Measurements from ENCODE around the gene CCDC136. TPM values are rescaled to one million over a fixed set of nuclear protein-coding genes. Genes with fewer than 3 reads are reported as not detected.
A peak's percentile ranks its signal among the peaks of the same experiment; 100 is the strongest.

The CCDC136 gene
- total RNA-seq, 2 experiments from 2014 or later = 11.7 to 33.5 TPM

DNA sequence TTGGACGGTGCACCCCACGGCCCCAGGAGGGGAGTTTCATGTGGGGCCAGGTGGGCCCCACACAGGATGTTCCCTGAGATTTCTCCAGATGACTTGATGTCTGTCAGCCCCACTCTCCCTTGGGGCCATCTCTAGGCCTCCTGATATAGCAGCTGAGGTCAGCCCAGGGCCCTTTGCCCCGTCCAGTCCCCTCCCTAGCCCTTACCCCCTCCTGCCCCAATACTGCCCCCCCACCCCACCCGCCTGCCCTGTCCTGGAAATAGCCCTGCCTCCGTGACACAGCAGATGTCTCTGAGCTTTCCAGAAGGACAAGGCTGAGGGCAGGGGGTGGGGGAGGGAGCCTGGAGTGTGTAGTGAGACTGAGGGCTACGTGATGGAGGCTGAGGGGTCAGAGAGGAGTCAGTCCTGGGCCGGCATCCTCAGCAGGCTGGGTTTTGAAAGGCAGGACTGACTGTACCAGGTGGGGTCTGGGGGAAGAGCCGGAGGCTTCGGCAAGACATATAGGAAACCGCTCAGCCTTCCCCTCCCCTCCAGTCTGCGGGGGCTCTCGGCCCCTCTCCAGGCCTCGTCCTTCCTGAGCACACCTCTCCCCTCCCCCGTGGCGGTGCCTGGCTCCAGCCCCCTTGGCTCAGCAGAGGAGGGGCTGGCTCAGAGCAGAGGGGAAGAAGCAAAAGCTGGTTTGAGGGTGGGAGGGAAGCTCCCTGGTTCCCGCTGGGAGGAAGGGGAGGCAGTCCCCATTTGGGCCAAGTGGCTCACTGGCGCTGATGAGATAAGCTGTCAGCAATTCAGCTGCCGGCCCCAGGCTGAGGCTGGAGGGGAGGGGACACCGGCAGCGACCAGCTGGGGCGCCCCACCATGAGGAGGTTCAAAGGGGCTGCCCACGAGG is 40.5 kb downstream of the CCDC136 start:
- H3K27ac ChIP-seq (ENCODE audit: low read depth, low read length, poor library complexity, severe bottlenecking) = no peak overlapping the region
- peaks cover 14% of the 10 kb centered on the region for H3K4me1 ChIP-seq (ENCODE audit: insufficient read depth, low read length, poor library complexity, severe bottlenecking)
- peak overlapping the region; percentile 33 for H3K4me2 ChIP-seq (ENCODE audit: low read length)
- H3K4me3 ChIP-seq (ENCODE audit: low read depth, low read length, poor library complexity, severe bottlenecking) = no peak overlapping the region
- no TSS peak for BruUV-seq (replicated peaks)
- no peaks in the 10 kb centered on the region for H3K9me2 ChIP-seq (ENCODE audit: insufficient read depth, low read length)
- intact Hi-C loops (cut with micrococcal nuclease; ENCODE audit: unreplicated experiment) = no loop called here
- peak; percentile 7 for DNase-seq (ENCODE audit: low spot score)
- H3K79me2 ChIP-seq (ENCODE audit: insufficient read depth, low read depth, low read length) = no peaks in the 10 kb centered on the region
- H3K36me3 ChIP-seq (ENCODE audit: insufficient read depth, low read length) = no peaks in the 10 kb centered on the region
- ChIA-PET POLR2A (interaction anchor here (0.5 to 1.2 kb wide), 3 partner anchors 40 to 310 kb away, joined by 3 to 4 read pairs (median 3); no protein-coding TSS in a partner anchor), CTCF (ENCODE audit: unreplicated experiment) (interaction anchor here (0.6 kb wide), 2 partner anchors 13 to 195 kb away, joined by 3 to 7 read pairs; no protein-coding TSS in a partner anchor)
- H3K9me3 ChIP-seq (ENCODE audit: low read length) = no peaks in the 10 kb centered on the region
- TF ChIP-seq, protein P1, sequence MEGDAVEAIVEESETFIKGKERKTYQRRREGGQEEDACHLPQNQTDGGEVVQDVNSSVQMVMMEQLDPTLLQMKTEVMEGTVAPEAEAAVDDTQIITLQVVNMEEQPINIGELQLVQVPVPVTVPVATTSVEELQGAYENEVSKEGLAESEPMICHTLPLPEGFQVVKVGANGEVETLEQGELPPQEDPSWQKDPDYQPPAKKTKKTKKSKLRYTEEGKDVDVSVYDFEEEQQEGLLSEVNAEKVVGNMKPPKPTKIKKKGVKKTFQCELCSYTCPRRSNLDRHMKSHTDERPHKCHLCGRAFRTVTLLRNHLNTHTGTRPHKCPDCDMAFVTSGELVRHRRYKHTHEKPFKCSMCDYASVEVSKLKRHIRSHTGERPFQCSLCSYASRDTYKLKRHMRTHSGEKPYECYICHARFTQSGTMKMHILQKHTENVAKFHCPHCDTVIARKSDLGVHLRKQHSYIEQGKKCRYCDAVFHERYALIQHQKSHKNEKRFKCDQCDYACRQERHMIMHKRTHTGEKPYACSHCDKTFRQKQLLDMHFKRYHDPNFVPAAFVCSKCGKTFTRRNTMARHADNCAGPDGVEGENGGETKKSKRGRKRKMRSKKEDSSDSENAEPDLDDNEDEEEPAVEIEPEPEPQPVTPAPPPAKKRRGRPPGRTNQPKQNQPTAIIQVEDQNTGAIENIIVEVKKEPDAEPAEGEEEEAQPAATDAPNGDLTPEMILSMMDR (conservative IDR thresholded peaks at IDR 0.05; ENCODE audit: low read length) = no peak
- H4K20me1 ChIP-seq (ENCODE audit: insufficient read depth, low read length) = no peaks in the 10 kb centered on the region
- no peak overlapping the region for H2AFZ ChIP-seq (ENCODE audit: low read length)

- intact Hi-C loops (cut with micrococcal nuclease; ENCODE audit: unreplicated experiment) = no loop called here
- ChIA-PET CTCF (ENCODE audit: unreplicated experiment) (no interaction called here), POLR2A (interaction anchor here (0.6 to 1.2 kb wide), 2 partner anchors 174 to 249 kb away, joined by 3 to 8 read pairs; no protein-coding TSS in a partner anchor)
- no peaks in the 10 kb centered on the region for H3K79me2 ChIP-seq (ENCODE audit: insufficient read depth, low read depth, low read length)
- H3K9me3 ChIP-seq (ENCODE audit: low read length) = no peaks in the 10 kb centered on the region
- H3K4me2 ChIP-seq (ENCODE audit: low read length) = no peak overlapping the region
- DNase-seq (ENCODE audit: low spot score) = no peak
- peaks cover 14% of the 10 kb centered on the region for H3K4me1 ChIP-seq (ENCODE audit: insufficient read depth, low read length, poor library complexity, severe bottlenecking)
- no peaks in the 10 kb centered on the region for H3K36me3 ChIP-seq (ENCODE audit: insufficient read depth, low read length)
- H3K4me3 ChIP-seq (ENCODE audit: low read depth, low read length, poor library complexity, severe bottlenecking) = no peak overlapping the region
- H2AFZ ChIP-seq (ENCODE audit: low read length) = no peak overlapping the region
- no TSS peak for BruUV-seq (replicated peaks)
- TF ChIP-seq, protein P1 (conservative IDR thresholded peaks at IDR 0.05; ENCODE audit: low read length) = no peak
- no peak for TF ChIP-seq EZH2phosphoT487 (IDR thresholded peaks at IDR 0.05; ENCODE audit: borderline replicate concordance, low read depth, low read length)
- no peaks in the 10 kb centered on the region for H4K20me1 ChIP-seq (ENCODE audit: insufficient read depth, low read length)
- no peaks in the 10 kb centered on the region for H3K9me2 ChIP-seq (ENCODE audit: insufficient read depth, low read length)
- no peak overlapping the region for H3K27ac ChIP-seq (ENCODE audit: low read depth, low read length, poor library complexity, severe bottlenecking)
Observed at GRCh38 chr7:128832880-128833147, 41.0 kb downstream of the CCDC136 start.

Data from OCI-LY7 (cell line).